COLO668 (cell line): ENCODE results near the gene LPCAT4.
"Not testable (repeated sequence)": the region's sequence is repeated elsewhere in the genome, so short reads cannot be mapped to it uniquely, and the experiment has no call there.

Experiments
- DNase-seq: peaks from one replicate; lab custom pipeline; 2025; ENCODE audit not compliant: unreplicated experiment; lab: John Stamatoyannopoulos, UW

LPCAT4 gene

DNA sequence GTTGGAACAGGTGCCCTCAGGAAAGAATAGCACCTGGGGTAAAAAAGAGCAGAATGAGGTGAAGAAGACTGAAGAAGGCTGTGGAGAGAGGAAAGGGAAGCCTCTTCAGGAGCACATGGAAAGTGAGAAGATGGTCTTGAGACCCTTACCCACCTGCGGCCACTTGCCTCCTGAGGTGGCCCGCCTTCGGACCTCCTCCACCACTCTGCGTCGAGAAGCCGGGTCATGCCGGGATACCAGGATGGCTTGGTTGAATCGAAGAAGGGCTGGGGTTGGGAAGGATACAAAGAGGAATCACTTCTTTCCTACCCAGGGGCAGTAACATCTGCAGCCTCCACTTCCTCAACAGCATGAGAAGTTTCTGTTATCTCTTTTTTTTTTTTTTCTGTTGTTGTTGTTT, 3.0 kb downstream of the LPCAT4 start:
- DNase-seq: no peak

DNA sequence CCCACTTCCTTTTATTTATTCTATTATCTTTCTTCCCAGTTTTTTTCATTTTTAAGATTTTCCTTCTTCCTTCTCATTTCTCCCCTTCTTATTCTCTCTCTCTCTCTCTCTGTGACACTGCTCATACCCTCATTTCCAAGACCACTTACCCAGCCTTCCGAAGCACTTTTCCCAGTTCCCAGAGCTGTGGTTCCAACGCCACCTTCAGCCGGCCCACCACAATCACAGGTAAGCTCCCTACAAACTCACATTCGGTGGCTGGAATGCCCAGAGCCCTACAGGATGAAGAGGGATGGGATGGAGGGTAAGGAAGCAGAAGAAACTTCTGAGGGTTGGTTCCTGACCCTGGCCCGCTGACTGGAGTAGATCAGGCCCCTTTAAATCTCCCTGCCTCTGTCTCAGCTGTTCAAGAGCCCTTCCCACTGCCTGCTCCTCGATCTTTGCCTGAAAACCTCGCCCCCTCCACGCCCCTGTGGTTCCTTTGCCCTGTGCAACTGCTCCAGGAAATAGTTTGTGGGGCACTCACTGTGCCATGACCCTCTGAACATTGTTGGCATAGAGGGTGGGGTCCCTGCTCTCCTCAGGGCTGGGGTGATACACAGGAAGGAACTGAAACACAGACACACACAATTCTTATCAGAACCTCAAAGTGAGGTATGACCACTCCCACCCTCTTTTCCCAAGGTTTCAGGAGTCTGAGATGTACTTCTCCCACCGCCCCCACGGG, 4.8 kb downstream of the LPCAT4 start:
- no peak for DNase-seq

DNA sequence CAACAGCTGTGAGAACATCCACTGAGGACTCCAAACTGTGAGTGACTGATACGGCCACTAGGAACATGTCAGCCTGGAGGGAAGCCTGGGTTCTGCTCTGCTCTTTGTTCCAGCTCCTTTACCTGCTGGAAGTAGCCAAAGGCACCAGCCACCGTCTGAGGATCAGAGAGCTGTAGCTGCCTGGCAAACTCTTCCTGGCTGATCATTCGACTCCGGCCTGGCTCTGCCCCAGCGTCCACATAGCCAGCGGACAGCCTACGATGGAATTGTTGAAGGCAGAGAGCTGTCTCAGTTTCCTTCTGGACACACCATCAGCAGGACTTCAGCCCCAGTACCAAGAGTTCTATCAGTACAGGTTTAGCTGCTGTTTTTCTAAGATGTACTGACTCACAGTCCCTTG, 5.7 kb downstream of the LPCAT4 start:
- DNase-seq: no peak

DNA sequence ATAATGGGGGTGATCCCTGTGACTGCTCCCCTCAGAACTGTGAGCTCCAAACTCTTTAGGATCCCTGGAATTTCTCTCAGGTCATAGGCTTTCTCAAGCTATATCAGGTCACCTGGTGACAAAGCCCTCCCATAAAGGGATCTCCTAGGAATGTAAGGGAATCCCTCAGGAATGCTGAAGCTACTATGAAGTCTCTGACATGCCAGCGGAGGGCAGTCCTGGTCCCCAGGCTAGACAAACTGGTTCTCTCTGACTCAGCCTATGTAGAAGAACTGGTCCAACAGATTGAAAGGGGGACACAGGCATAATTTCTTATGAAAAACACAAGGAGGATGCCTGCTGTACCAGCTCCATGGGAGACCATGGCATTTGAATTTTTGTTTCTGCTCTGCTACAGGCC, 6.7 kb downstream of the LPCAT4 start:
- no peak for DNase-seq

DNA sequence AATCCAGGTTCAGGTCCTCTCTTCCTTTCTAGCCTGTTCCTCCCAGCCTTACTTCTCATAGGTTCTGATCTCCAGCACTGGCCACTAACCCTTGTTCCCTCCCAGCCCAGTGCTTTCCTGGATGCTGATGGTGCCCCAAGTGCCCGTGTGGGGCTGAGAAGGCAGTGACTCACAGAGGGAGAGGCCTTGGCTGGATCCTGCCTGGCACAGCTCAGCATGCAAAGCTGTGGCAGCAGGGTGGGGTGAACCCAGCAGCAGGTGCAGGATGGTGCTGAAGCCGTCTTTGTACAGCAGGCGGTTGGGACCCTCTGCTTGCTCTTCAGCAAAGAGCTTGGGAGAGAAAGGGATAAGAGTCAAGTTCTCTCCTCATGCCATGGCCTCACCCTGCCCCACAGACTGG, 7.6 kb downstream of the LPCAT4 start:
- DNase-seq: no peak

DNA sequence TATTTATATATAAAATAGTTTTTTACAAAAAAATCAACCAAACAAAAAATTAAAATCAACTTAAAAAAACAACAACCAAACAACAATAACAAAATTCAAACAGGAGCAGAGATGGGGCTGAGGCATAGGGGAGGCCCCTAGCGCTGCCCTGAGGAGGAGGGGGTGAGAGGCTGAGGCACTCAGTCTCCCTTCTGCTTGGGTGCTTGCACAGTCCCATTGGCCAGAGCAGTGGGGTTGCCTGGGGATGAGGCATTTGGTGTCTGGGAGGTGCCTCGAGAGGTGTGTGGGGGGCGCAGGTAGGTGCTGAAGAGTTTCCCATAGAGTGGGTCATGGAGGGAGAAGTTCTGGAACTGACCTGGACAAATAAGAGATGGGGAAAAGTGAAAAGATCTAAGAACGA, 8.0 kb downstream of the LPCAT4 start:
- no peak for DNase-seq

DNA sequence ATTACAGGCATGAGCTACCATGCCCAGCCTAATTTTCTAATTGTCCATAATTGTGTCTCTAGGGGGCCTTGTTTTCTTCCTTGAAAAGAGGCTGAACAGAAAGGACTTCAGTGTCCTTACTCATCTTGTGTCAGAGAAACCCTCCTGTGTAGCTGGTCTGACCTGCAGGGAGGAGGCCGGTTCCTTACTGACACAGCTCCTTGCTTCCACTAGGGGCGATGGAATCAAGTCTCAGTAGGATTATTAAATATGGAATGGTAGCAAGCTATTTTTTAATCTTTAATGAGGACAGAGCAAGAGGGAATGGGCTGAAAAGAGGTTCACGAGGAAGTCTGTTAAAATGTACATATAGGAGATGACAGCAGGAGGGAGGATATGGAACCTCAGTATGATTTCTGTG, 8.6 kb downstream of the LPCAT4 start:
- DNase-seq: no peak

DNA sequence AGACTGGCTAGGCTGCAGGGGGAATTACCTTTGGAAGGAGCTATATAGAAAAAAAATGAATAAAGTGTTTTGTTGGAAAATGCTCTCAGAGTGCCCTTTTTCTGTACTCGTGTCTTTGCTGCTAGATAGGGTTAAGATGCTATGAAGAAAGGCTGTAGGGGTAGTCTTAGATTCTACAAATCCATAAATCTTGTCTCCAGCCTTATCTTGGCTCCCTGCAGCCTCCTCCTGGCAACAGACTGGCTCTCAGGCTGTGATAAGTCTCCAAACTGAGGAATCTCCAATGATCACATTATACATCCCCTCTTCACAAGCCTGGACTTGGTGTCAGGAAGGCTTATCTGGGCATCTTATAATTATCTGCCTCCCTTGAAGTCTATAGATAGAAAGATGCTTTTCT, 9.3 kb downstream of the LPCAT4 start:
- no peak for DNase-seq

DNA sequence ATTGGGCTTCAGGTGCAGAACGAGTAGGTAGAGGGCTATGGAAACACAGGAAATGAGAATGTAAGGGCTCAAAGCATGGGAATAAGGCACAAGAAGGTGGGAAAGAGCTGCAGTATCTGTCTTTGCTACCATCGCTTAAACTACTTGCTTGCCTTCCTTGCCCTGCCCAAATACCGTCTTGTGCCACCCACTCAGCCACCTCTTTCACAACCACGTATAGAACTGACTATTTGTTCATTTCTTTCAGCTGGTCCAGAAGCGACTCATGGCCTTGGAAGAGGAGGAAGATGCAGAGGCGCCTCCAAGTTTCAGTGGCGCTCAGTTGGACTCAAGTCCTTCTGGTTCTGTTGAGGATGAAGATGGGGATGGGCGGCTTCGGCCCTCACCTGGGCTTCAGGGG, 11.8 kb downstream of the LPCAT4 start:
- DNase-seq: no peak

DNA sequence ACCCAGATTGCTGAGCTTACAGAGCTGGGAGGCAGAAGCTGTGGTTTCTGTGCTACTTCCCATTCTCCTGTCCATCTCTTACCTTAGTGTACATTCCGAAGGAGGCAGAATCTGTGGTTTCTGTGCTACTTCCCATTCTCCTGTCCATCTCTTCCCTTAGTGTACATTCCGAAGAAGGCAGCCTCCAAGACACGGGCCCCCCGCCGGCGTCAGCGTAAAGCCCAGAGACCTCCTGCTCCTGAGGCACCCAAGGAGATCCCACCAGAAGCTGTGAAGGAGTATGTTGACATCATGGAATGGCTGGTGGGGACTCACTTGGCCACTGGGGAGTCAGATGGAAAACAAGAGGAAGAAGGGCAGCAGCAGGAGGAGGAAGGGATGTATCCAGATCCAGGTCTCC, 12.7 kb downstream of the LPCAT4 start:
- DNase-seq: no peak

DNA sequence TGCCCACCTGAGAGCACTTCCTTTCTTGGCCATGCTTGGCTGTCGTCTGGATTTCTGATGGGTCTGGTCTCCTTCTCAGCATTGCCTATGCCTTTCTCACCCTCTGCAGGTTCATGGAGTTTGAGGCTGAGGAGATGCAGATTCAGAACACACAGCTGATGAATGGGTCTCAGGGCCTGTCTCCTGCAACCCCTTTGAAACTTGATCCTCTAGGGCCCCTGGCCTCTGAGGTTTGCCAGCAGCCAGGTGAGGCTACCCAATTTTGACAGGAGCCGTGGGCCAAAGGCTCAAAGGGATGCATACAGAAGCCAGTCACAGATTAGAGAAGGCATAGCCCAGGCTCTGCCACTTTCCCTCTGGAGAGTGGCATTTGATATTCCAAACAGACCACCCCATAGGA, 13.4 kb downstream of the LPCAT4 start:
- DNase-seq: no peak

DNA sequence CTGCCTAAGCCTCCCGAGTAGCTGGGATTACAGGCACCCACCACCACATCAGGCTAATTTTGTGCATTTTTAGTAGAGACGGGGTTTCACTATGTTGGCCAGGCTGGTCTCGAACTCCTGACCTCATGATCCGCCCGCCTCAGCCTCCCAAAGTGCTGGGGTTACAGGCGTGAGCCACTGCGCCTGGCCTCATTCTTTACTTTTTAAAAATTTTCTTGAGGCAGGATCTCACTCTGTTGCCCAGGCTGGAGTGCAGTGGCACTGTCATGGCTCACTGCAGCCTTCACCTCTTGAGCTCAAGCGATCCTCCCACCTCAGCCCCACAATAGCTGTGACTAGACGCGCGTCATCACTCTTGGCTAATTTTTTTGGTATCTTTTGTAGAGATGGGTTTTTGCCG, 14.0 kb downstream of the LPCAT4 start:
- DNase-seq: not testable (repeated sequence)

DNA sequence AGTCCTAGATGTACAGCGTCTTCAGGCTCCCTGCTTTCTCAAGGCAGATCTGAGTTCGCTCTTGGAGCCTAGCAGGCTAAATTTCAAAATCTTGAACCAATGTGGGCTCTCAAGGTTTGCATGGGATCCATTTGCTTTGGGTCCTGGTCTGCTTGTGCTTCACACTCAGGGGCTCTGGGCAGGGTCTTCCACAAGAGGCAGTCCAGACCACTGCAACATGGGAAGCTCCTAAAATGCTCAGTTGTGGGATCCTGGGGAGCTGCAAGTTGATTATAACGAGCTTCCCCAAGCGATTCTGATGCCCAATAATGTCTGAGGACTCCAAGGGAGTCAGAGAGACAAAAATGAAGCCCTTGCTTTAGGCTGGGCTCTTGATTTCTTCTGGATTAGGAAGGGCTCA, 17.2 kb downstream of the LPCAT4 start:
- no peak for DNase-seq

DNA sequence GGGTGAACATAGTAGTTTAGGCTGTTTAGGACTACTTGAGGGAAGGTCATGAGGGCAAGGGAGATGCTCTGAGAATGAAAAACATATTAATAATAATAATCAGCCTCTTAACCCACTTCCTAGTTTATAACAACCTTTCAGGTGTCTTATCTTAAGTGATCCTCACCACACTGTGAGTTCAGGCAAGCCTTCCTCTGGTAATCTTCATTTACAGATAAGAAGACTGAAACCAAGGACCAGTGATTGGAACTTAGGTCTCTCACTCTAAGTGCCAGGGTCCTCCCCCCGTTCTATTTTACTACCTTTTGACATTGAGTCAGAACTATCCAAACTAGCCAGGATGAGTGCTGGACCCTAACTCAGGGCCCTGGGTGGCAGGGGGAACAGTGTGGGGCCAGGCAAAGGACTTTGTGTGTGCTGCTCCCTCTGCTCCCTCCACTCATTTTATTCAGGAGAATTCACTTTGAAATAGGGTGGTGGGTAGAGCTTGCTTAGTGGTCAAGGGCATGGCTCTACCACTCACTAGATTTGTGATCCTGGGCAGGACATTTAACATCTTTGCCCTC, 18.2 kb downstream of the LPCAT4 start:
- DNase-seq: no peak

DNA sequence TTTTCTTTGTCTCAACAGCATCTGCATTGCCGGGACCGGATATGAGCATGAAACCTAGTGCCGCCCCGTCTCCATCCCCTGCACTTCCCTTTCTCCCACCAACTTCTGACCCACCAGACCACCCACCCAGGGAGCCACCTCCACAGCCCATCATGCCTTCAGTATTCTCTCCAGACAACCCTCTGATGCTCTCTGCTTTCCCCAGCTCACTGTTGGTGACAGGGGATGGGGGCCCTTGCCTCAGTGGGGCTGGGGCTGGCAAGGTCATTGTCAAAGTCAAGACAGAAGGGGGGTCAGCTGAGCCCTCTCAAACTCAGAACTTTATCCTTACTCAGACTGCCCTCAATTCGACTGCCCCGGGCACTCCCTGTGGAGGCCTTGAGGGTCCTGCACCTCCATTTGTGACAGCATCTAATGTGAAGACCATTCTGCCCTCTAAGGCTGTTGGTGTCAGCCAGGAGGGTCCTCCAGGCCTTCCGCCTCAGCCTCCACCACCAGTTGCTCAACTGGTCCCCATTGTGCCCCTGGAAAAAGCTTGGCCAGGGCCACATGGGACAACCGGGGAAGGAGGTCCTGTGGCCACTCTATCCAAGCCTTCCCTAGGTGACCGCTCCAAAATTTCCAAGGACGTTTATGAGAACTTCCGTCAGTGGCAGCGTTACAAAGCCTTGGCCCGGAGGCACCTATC, 18.9 kb downstream of the LPCAT4 start:
- no peak for DNase-seq

DNA sequence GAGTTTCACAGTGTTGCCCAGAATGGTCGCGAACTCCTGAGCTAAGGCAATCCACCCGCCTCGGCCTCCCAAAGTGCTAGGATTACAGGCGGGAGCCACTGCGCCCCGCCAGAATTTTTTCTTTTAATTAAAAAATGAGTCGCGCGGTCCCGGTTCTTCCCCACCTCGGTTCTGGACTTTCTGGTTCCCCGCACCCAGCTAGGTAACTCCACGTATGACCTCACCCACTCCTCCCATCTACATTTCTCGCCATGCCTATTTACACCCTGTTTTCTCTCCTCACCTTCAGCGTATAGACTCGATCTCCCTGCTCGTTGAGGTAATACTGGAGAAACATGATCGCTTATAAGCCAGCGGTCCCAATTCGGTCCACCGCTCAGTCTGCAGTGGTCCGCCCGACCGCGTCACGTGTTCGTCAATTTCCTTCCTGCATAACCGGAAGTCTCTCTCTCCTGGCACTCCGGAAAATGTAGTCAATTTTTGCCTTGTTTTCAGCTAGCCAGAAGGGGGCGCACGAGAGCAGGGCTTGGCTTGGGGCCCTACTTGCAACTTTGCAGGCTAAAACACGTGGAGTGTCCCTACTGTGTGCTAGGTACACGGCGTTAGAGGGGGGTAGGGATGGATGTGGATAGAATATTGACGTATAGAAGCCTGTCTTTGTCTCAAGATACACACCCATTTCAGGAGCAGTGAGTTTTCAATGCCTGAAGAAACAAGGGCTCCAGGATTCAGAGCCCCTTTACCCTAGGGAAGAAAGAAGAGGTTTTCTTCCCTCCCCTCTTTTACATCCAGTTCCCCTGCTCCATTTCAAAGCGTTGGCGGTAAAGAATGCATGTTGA, 24.0 kb downstream of the LPCAT4 start, which contains the start of the genes NOP10 and NUTM1:
TSS of gene NOP10 (minus strand) at position 400 of the 839 bp plus-strand sequence. CDS start at position 337, 63 bp downstream.
TSS of gene NUTM1 (plus strand) at position 579 of the 839 bp plus-strand sequence. CDS start 382 bp downstream, outside the sequence.
- DNase-seq: peak; percentile 90

DNA sequence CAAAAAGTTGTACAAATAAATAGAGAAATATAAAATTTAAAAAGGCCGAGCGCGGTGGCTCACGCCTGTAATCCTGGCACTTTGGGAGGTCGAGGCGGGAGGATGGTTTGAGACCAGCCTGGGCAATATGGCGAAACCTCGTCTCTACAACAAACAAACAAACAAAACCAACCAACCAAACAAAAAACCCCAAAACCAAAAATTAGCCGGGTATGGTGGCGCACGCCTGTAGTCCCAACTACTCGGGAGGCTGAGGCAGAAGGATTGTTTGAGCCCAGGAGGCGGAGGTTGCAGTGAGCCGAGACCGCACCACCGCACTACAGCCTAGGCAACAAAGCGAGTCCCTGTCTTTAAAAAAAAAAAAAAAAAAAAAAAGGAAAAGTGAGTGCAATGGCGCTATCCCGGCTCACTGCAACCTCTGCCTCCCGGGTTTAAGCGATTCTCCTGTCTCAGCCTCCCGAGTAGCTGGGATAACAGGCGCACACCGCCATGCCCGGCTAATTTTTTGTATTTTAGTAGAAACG, 24.7 kb downstream of the LPCAT4 start:
- DNase-seq: not testable (repeated sequence)

DNA sequence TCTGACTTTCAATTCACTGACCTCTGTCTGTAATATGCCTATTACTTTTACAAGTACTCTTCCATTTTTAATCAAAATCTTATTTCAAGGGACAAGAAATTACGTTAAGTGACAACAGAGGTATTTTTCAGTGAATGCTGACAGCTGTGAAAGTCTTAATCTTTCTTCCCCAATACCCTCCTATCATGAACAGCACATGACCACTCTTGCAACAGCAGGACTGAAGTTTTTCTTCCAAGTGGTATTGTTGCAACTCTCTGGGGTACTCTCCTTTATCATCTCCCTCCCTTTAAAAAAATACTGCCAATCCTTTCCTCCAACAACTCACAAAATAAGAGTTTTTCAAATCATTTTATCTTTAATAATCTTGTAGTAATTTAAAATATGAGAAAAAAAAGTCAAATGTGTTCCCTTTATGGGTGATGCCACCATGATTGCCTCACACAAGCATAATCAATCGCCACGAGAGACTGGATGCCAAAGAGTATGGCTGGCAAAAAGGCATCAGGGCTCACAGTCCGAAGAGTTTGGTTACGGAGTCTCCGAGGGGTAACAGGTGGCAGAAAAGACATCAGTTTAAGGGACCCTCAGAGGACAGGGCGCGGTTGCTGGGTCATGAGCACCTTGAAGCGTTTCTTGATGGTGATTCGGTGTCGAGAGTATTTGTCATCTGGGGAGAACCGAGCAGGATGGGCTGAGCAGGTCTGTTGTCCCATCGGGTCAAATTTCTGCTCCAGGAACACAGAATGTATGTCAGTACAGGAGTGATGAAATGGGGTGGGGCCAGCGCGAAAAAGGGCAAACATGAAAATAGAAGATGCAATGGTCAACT, 25.4 kb downstream of the LPCAT4 start:
- no peak for DNase-seq

DNA sequence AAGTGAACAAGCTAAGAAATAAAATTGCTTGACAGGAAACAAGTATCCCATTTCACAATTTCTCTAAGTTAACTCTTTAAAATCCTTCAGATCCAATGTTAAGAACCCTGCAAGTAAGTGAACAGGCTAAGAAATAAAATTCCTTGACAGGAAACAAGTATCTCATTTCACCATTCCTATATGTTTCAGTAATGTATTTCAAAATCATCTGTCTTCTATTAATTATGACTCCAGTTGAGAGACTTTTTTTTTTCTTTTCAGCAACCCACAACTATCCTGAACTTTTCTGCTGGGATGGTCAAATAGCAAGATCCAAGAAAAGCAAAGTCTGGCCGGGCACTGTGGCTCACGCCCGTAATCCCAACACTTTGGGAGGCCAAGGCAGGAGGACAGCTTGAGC, 27.1 kb downstream of the LPCAT4 start:
- DNase-seq: no peak

DNA sequence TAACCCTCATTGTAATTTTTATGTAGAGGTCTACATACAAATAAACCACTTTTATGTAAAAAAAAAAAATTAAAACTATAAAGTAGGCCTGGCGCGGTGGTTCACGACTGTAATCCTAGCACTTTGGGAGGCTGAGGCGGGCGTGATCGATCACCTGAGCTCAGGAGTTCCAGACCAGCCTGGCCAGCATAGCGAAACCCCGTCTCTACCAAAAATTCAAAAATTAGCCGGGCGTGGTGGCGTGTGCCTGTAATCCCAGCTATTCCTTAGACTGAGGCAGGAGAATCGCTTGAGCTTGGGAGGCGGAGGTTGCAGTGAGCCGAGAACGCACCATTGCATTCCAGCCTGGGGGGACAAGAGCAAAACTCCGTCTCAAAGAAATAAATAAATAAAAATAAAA, 28.6 kb downstream of the LPCAT4 start:
- DNase-seq: no peak
